Gastrocnemius medialis (tissue), 4 donors: ENCODE data around the gene CCDC63.

Experiments used
- CTCF ChIP-seq, 5 experiments: fragments of 450-650 bp in 3 of 5; fragments of 200-600 bp in 2 of 5; sonication (generic) in 2 of 5; IDR thresholded peaks in 4 of 5; conservative IDR thresholded peaks in 1 of 5; 1 replicate in 4 of 5; 2 replicates in 1 of 5; pipeline ENCODE4 v1.5.1; 2016 to 2019; ENCODE audit warnings: antibody characterized with exemption in 5 of 5, mild to moderate bottlenecking in 3 of 5, moderate library complexity in 3 of 5
- POLR2A ChIP-seq, 2 donors: fragments of 450-650 bp; IDR thresholded peaks; one replicate each; pipeline ENCODE4 v1.6.1; 2017; ENCODE audit warnings: antibody characterized with exemption in 2 of 2, mild to moderate bottlenecking in 2 of 2, moderate library complexity in 2 of 2

GRCh38 chr12:110921262-110921661 lies 74.5 kb downstream of the CCDC63 start:
- no peak for TF ChIP-seq CTCF (IDR thresholded peaks at IDR 0.05 in 4 of 5, conservative IDR thresholded peaks at IDR 0.05 in 1 of 5)
- TF ChIP-seq POLR2A (IDR thresholded peaks at IDR 0.05), result no peak
